ENCODE measurements around the gene ABI3BP.

The ABI3BP gene

DNA sequence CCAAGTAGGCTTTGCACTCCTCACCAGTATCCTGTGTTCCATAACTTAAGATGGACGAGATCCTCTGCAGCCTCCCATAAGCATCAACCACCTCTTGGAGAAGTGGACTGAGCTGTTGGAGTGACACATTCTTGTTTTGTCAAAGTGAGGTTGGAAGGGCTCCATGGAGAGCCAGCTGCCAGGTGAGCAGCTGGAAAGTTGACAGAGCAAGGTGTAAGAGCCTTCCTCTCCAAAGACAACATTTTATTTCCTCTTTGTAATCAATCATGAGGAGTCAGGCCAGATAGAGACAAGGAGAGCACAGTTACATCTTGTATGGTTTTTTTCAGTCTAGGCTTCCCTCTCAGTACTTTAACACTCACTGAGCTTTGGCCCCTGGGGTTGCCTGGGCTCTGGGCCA, 5.1 kb downstream of the ABI3BP start:
- H3K4me3 ChIP-seq (ENCODE audit: low read length), result no peak overlapping the region
- DNase-seq (ENCODE audit: low read depth, low spot score), result no peak

DNA sequence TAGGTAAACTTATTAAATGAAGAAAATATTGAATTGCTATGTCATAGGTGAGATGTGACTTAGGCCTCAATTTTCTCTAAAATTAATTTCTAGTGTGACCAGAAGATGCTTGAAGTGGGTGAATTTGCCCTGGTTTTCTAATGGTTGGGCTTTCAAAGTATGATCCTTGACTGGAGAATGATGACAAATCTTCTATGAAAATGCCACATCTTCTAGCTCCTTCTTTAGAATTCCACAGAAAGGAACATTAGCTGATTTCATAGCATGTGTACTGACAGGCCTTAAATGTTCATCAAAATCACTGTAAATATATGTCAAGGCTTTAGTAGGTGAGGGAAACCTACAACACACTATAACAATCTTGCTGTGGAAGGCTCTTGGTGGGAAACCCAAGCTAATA, 8.9 kb downstream of the ABI3BP start:
- DNase-seq (ENCODE audit: low read depth, low spot score), result no peak
- H3K4me3 ChIP-seq (ENCODE audit: low read length), result no peak overlapping the region

DNA sequence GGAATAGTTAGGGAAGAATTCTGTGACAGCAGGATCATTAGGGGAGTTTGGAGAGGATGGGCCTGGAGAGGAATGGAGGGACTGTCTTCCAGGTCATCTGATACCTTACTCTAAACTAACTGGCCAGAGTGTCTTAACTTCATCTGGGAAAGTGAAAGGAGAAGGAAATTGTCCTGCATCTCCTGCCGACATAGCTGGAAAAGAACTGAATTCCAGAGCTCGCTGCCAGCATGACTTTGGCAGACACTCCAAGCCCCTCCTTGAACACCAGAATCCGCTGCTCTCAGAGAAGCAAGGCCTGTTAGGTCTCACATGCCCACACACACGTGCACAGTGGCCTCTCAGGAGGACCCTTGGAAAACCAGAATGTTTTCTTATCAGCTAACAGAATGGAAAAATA, 10.5 kb downstream of the ABI3BP start:
- no peak overlapping the region for H3K4me3 ChIP-seq (ENCODE audit: low read length)
- no peak for DNase-seq (ENCODE audit: low read depth, low spot score)

DNA sequence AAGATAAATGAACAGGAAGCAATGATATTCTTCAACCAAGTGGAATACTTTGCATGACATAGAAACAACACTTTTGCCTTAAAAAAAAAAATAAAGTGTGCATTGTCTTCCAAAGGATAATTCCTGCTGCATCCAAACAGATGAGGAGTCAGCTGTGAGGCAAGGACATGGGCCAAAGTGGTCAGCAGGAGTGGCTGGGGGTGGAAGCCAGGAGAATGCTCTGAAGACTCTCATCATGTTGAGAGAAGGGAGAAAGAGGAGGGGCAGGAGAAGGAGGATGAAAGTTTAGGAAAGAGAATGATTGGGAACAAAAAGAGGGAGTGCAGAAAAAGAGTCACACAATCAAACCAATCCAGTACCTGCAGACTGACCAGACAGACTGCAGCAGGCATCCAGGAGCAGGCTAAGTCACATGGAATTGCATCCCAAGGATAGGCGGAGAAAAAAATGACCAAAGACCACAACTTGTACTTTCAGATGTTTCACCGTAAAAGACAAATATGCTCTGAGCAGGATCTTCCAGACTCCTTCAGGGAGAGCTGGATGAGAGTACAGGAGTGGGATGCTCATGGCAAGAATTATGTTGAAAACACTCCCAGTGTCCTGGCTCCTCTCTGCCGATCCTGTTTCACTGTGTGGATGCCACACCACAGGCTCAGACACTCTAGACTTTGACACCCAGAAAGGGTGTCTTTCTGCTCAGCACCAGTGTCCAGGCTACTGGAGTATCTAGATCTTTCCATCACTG, 11.9 kb downstream of the ABI3BP start:
- no peak for DNase-seq (ENCODE audit: low read depth, low spot score)
- H3K4me3 ChIP-seq (ENCODE audit: low read length), result no peak overlapping the region

DNA sequence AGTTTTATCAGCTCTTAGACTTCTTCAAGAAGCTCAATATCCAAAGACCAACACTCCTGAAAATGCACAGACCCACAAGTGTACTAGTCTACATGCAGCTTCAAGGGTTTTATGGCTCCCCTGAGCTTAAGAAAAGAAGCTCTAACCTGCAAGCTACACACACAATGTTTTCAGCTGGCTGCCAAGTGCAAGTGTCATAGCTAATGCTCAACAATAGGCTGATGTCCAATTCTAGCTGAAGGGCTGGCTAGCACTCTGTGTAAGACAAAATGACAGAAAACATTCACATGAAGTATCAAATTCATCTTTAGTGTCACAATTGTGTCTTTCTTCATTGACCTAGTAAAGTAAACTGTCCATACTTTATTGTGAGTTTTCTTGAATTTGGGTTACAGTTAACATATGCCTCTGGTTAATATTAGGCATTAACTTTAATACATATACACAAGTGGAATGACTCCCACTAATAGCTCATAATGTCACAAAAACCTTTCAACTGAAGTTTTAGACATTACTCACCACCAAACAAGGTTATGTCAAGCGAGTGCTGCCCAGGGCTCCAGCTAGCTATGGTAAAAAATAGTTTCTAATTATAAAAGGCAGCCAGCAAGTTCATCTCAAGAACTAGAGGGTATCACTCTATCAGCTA, 15.1 kb downstream of the ABI3BP start:
- no peak for DNase-seq (ENCODE audit: low read depth, low spot score)
- no peak overlapping the region for H3K4me3 ChIP-seq (ENCODE audit: low read length)

DNA sequence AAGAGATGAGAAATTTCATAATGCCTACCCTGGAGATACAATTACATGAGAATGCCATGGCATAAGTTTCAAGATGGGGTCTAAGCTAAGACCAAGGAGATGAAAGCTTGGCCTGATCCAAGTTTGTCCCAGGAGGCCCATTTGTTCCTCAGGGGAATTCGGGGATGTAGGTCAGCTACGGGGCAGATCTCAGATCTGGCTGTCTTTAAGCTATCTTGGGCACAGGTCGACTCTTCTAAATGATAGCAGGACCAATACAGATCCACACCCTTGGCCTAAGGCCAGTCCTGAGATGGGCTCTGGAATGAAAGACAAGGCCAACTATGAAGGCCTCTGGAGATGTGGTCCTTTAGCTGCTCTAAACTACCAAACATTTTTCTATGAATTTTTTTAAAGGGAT, 16.6 kb downstream of the ABI3BP start:
- no peak overlapping the region for H3K4me3 ChIP-seq (ENCODE audit: low read length)
- DNase-seq (ENCODE audit: low read depth, low spot score), result no peak

DNA sequence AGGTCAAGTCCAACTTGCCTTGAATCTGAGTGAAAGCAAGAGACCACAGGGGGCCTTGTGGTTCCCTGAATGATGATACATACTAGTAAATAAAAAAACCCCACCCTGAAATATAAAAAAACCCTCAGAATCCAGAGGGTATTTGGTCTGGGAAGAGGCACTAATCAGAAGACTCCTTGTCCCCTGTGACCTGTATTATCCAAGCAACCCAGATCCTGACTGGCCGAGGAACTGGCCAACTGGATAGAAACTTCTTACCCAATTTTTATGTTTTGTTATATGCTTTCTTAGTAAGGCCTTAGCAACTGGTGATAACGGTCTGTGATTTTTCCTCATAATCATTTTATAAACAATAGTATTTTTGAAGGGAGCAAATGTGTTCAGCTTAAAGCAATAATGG, 17.5 kb downstream of the ABI3BP start:
- no peak for DNase-seq (ENCODE audit: low read depth, low spot score)
- H3K4me3 ChIP-seq (ENCODE audit: low read length), result no peak overlapping the region

DNA sequence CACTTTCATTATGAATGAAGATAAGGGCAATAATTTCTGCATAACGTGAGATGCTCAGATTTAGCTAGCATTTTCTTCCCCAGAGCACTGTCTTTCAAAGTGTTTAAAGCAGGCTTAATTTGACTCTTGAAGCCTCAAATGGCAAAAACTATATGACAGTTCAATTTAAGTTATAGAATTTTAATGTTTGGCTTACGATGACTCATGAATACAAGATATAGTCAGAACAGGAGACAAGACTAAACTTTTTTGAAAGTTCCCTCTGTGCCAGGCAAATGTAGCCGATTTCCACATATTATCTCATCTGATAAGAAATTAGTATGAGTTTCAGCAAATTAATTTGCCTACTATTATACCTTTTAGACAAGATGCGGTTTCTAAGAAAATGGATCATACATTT, 19.6 kb downstream of the ABI3BP start:
- H3K4me3 ChIP-seq (ENCODE audit: low read length), result no peak overlapping the region
- DNase-seq (ENCODE audit: low read depth, low spot score), result no peak

DNA sequence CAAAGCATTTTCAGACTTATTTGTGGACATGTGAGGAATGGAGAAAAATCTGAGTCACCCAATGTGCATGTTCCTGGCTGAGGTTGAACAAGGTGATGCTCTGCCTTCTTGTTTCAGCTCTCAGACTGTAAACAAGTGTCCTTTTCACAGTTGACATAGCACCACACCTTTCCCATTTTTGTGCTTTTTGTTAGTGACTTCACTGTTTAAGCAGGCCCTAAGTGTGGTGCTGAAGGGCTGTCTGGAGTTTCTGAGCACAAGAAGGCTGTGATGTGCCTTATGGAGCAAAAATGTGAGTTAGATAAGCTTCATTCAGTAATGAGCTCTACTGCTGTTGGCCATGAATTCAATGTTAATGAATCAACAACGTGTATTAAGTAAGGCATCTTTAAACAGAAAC, 20.4 kb downstream of the ABI3BP start:
- H3K4me3 ChIP-seq (ENCODE audit: low read length), result no peak overlapping the region
- no peak for DNase-seq (ENCODE audit: low read depth, low spot score)

DNA sequence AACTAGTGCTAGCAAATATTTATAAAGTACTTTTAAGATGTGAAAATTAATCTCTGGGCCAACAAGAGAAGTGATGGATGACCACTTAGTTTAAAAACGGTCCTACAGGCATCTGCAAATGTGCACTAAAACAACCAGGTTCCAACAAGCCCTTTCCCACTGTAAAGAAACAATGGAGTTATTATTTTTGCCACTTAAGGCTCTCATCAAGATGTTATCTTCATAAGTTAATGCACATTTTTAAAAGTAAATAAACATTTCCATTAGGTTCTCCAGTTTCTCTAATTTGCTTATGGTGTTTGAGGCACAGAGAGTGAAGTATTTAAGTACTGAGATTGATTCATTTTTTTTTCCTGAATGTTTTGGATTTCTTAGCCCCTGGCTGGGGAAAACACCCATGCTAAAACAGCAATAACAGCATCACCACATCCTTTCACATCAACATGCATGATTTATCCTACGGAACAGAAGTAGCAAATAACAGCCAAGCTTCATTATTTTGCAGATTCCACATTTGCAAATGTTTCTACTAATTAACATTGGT, 20.8 kb downstream of the ABI3BP start:
- DNase-seq (ENCODE audit: low read depth, low spot score), result no peak

DNA sequence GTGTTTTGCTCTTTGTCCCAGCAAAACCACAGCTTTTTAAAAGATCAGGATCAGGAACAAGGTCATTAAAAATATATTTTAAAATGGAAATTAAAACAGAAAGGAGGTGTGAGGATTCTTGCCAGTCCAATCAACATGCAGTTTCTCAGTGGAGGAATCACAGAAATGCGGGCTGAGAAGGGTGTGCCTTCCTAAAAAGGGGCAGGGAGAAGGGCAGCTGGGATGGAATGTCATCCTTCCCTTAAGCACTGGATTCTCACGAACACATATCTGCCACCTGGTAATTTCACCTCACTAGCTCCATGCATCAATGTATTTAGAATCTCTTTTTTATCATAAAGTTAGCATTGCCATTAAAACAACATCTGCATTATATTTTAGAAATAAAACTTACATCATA, 21.4 kb downstream of the ABI3BP start:
- H3K4me3 ChIP-seq (ENCODE audit: low read length), result no peak overlapping the region
- no peak for DNase-seq (ENCODE audit: low read depth, low spot score)

More for the DNA sequence above, 20.8 kb downstream of the ABI3BP start:
- H3K4me3 ChIP-seq (ENCODE audit: low read length), result no peak overlapping the region

DNA sequence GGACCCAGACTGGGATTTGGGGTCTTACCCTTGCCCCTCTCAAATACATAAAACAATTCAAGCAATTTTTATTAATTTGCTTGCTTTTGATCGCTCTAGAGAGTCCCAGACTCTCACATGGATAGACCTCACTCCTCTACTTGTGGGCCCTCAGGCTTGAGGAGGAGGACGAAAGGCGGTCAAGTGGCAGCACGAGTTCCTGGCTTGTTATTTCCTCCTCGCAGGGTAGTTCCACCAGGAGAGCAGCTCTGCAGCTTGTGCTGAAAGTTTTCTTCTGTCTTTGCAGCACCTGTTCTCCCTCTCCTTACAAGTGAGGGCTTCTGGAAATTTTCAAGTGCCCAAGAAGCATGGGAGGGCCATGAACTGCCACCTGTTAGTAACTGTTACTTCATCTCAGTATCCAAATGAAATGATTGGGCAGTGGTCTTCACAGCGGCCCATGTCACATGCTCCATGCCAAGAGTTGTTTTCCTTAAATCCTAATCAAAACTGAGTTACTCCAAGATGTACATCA, 22.7 kb downstream of the ABI3BP start:
- no peak overlapping the region for H3K4me3 ChIP-seq (ENCODE audit: low read length)
- no peak for DNase-seq (ENCODE audit: low read depth, low spot score)

DNA sequence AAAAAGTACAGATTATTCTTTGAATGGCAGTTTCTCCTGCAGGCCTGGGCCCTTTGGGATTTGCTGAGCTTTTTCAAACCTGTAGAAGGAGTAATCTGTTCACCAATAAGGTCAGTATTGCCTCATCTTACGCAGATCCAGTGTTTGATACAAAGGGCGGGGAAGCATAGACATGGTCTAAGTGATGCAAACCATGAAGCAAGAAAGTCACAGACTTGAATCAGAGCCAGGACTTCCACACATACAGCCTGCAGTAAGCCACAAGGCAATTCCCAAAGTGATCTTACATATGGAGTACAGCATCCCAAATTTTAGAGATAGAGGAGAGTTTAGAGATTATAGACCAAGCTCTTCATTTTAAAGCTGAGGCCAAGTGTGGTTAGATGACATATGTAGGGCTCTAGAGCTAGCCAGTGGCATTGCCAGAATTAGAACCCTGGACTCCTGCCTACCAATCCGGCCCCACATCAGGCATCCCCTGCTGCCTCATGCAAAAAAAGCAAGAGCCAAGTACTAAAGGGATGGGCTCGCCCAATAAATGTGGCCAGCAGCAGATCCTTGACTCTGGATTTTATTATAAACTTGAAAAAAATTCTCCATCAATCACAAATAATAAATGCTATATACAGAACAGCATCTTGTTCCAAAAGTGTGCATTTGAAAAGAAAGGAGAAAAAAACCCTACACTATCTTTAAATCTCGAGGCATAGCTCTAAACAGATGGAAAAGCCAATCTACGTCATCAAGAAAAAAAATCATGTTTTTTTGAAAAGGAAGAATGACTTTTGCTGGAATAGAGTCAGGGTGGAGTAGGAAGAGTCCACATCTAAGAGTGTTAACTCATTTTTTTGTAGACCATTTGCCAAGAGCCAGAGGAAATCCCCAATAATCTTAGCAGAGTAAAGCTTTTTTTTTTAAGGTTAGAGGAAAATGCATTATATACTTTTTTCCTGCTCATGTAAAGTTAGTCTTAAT, 24.0 kb downstream of the ABI3BP start:
- no peak for DNase-seq (ENCODE audit: low read depth, low spot score)
- no peak overlapping the region for H3K4me3 ChIP-seq (ENCODE audit: low read length)

DNA sequence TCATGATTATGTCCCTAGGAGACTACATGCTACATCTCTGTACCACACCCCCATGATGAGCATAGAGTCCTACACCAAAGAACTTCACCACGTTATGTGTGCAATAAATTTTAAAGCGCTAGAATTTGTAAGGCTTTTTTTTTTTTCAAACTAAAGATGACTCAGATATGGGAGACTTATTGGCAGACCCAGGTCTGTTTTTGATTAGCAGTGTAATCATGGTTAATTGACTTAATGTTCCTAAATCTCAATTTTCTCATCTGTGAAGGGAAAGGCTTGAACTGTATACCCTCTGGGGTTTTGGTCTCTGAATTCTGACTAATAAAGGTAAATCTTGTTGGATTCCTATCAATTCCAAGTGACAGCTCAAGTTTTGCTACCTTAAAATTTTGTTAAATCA, 26.4 kb downstream of the ABI3BP start:
- no peak for DNase-seq (ENCODE audit: low read depth, low spot score)
- H3K4me3 ChIP-seq (ENCODE audit: low read length), result no peak overlapping the region

DNA sequence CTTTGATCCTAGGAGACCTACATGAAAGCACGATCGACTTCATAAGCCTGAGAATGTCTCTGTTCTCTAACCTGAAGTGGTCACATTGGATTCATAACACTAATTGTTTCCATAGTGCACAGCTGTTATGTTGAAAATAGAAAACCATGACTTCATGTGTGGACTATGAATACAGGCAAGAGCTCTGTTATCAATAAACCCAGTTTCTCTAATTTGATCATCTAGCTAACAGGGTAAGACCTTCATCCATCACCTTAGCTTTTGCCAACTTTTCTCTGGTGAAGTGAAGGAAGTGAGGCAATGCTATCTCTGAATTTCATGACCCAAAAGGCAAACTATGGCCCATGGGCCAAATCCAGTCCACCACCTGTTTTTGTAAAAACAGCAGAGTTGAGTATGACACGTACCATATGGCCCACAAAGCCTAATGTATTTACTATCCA, 27.2 kb downstream of the ABI3BP start:
- DNase-seq (ENCODE audit: low read depth, low spot score), result no peak
- no peak overlapping the region for H3K4me3 ChIP-seq (ENCODE audit: low read length)

DNA sequence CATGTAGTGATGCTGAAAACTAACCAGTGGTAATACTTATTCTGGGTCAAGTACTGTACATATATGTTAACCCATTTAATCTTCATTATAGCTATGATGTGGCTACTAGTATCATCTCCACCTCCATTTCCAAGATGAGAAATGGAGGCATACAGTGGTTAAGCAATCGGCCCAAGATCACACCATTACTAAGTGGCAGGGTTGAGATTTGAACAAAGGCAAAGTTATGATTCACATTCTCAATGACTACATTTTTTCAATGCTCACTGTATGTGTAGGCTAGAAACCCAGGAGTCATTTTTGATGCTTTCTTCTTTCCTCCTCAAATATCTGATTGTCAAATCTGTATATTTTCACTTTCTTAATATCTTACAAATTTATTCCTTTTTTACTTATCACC, 30.2 kb downstream of the ABI3BP start:
- DNase-seq (ENCODE audit: low read depth, low spot score), result no peak
- no peak overlapping the region for H3K4me3 ChIP-seq (ENCODE audit: low read length)

DNA sequence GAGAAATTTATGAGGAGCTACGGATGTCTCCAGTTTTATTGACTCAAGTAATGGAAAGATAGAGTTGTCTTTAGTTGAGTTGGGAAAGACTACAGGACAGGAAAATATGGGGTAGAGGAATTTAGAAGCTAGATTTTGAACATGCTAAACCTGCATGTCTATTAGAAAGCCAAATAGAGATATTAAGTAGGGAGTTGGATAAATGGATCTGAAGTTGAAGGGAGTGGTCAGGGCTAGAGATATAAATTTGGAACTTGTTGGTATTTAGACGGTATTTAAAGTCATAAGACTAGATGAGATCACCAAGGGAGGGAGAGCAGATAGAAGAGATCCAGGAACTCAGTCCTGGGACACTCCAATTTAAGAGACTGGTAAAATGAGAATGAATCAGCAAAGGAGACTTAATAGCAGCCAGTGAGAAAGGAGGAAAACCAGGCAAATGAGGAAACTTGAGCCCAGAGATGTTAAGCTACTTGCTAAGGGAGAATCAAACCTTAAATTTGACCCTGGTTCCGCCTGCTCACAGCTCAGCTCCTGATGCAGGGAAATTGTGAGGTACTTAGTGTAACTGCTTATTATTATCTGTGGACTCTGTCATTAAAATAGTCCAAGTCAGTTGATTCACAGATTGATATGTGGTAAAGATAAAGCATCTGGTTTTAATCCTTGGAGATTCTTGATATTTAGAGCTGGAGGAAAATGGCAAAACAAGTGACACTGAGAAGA, 35.8 kb downstream of the ABI3BP start:
- no peak for DNase-seq (ENCODE audit: low read depth, low spot score)

DNA sequence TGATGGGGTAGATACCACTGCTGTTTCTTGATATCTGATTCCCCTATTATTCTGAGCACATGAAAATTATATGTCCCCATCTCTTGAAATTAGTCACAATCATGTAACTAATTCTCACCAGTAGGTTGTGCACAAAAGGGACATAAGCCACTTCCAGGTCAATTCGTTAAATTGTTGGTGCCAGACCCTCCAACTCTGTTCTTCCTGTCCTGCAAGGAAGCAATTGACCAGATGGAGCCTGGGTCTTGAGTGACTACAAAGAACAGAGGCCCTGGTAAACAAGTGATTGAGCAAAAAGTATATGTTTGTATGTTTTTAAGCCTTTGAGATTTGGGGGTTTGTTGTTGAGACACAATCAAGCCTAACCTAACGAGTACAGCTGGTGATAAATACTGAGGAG, 36.9 kb downstream of the ABI3BP start:
- no peak for DNase-seq (ENCODE audit: low read depth, low spot score)
- no peak overlapping the region for H3K4me3 ChIP-seq (ENCODE audit: low read length)

More for the DNA sequence above, 35.8 kb downstream of the ABI3BP start:
- H3K4me3 ChIP-seq (ENCODE audit: low read length), result no peak overlapping the region

DNA sequence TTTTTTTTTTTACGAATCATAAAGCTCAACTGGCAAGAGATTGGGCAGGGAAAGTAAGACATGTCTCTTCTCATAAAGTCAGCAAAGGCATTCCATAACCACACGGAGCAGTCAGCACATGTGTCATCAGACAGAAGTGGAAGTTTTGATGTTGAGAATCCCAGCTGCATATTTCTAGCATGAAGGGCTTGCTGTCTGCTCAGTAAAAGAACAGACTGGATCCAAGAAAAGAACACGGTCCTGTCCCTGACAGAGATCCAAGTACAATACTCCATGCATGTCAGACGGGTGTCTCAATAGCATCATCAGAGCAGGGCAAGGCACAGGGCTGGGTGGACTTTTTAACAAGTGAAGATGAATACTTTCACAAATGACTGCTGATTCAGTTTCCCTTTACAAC, 38.2 kb downstream of the ABI3BP start:
- no peak for DNase-seq (ENCODE audit: low read depth, low spot score)
- H3K4me3 ChIP-seq (ENCODE audit: low read length), result no peak overlapping the region

All from Jurkat, Clone E6-1 (cell line).